Peyer's patch (tissue), 4 donors: Measurements from ENCODE around the gene MGMT. TPM values are rescaled to one million over a fixed set of nuclear protein-coding genes. Genes with fewer than 3 reads are reported as not detected.

ENCODE experiments used
- DNase-seq, 3 donors: peaks; one replicate each; pipeline ENCODE4 v3.0.0-alpha.2; 2017 to 2019
- H3K27ac ChIP-seq, 4 donors: fragments of 200-600 bp; sonication (generic); one replicate each; pipeline ENCODE4 v1.5.1; 2016 to 2019
- H3K27me3 ChIP-seq, 2 donors: fragments of 200-600 bp; sonication (generic); one replicate each; pipeline ENCODE4 v1.5.1; 2019
- H3K36me3 ChIP-seq, 3 donors: fragments of 200-600 bp; sonication (generic); one replicate each; pipeline ENCODE4 v1.5.1; 2016 to 2019
- H3K4me1 ChIP-seq, 4 donors: fragments of 200-600 bp; sonication (generic); one replicate each; pipeline ENCODE4 v1.5.1; 2016 to 2019
- H3K4me3 ChIP-seq, 4 donors: fragments of 200-600 bp; sonication (generic); 1 replicate in 3 of 4; 2 replicates in 1 of 4; pipeline ENCODE4 v1.5.1; 2016 to 2019; ENCODE audit warnings: mild to moderate bottlenecking in 1 of 4
- H3K9me3 ChIP-seq, 4 donors: fragments of 200-600 bp; sonication (generic); one replicate each; pipeline ENCODE4 v1.5.1; 2016 to 2019; ENCODE audit warnings: mild to moderate bottlenecking in 1 of 4
- POLR2A ChIP-seq, 2 donors: fragments of 450-650 bp; IDR thresholded peaks; one replicate each; pipeline ENCODE4 v1.5.1; 2017; ENCODE audit warnings: antibody characterized with exemption in 2 of 2, mild to moderate bottlenecking in 2 of 2, moderate library complexity in 2 of 2
- total RNA-seq, 4 donors: library from RNA; depleted of rRNA; stranded (reverse); fragments of >200 nt; gene quantifications; one replicate each; pipeline ENCODE4 v1.1.0, GENCODE V29; 2016
- TF ChIP-seq, protein P1 (sequence below), 6 experiments: fragments of 450-650 bp in 4 of 6; fragments of 200-600 bp in 2 of 6; sonication (generic) in 1 of 6; IDR thresholded peaks; one replicate each; pipeline ENCODE4 v1.5.1; 2017 to 2019; ENCODE audit warnings: antibody characterized with exemption in 6 of 6, mild to moderate bottlenecking in 3 of 6, moderate library complexity in 1 of 6

Gene MGMT
- total RNA-seq, 4 donors from 2014 or later: 24.5 to 43.7 (median 35.3) TPM

DNA sequence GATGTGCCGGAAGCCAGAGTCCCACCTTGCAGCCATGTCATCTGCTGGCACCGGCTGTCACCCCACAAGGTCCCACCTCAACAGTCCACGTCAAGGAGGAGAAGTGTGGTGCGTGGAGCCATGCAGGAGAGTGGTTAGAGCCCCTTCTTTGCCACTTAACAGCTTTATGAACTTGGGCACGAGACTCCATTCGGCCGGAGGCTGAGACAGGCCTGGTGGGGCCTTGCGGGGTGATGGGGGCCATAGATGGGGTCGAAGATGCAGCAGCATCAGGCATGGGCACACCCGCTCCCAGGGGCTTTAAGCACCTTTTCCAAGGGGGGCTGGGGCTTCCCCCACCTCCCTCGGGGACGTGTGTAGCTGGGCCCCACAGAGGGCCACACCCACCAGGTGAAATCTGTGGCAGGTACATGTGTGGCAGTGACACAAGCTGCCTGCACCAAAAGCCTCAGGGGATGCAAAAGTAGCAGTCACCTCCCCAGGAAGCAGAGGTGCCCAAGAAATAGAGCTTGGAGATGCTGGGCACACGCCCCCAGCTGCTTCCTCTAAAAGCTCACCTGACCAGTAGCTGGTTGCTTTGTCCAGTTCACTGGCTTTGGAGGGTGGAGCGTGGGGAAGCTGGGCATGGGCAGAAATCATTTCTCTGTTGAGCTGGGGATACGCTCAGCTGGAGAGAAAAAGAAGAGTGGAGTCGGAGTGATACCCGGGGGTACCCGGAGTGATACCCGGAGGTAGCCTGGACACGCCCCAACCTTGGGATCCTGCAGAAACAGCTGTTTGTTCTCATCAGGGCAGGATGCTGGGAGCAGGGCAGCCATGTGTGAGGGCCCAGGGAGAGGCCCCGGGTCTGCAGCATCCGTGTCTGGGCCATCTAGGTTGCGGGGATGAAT lies 297.2 kb downstream of the MGMT start:
- Histone ChIP-seq H3K4me3 (no peak overlapping the region), H3K27me3 (no peaks in the 10 kb centered on the region), H3K4me1 (no peaks in the 10 kb centered on the region), H3K36me3 (peaks cover 0 to 19% (median 0%) of the 10 kb centered on the region in 3 donors), H3K27ac (no peak overlapping the region), H3K9me3 (no peaks in the 10 kb centered on the region)
- TF ChIP-seq, protein P1, sequence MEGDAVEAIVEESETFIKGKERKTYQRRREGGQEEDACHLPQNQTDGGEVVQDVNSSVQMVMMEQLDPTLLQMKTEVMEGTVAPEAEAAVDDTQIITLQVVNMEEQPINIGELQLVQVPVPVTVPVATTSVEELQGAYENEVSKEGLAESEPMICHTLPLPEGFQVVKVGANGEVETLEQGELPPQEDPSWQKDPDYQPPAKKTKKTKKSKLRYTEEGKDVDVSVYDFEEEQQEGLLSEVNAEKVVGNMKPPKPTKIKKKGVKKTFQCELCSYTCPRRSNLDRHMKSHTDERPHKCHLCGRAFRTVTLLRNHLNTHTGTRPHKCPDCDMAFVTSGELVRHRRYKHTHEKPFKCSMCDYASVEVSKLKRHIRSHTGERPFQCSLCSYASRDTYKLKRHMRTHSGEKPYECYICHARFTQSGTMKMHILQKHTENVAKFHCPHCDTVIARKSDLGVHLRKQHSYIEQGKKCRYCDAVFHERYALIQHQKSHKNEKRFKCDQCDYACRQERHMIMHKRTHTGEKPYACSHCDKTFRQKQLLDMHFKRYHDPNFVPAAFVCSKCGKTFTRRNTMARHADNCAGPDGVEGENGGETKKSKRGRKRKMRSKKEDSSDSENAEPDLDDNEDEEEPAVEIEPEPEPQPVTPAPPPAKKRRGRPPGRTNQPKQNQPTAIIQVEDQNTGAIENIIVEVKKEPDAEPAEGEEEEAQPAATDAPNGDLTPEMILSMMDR (IDR thresholded peaks at IDR 0.05): no peak
- no peak for TF ChIP-seq POLR2A (IDR thresholded peaks at IDR 0.05)
- peak in 2 of 3 donors; percentile 30 to 38 for DNase-seq

DNA sequence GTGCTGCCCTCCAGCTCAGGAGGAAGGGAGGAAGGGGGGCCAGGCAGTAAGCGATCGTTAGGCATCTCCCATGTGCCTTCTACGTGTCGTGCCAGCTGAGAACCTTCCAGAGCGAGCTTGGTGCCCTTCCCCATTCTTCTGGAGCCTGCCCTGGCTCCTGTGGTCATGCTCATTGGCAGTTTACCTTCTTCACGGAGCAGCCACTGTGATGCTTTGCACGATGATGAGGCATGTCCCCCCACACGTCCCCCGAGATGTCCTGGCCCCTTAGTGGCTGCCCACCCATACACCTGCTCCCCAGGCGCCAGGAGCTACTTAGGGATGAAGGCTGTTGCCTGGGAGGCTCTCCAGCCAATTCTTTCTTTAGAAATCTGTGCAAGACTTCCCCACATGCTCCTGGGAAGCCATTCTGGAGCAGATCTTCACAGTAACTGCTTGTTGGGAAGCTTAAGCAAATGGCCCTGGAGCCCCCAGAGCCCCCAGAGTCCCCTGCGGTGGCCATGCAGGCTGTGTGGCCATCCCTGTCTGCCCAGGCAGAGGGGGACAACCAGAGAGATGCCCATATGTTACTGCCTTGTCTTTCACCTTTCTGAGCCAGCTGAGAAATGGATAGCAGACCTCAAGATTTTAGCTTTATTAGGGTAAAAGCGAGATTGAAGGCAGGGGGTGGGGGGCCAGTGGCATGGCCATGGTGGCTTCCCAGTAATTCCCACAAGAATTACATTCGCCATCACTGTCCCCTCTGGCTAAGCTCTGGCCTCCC lies 298.0 kb downstream of the MGMT start:
- DNase-seq: peak in 1 of 3 donors; percentile 23
- no peak overlapping the region for H3K27ac ChIP-seq
- peaks cover 0 to 11% (median 0%) of the 10 kb centered on the region in 3 donors for H3K36me3 ChIP-seq
- H3K4me3 ChIP-seq: no peak overlapping the region
- no peaks in the 10 kb centered on the region for H3K9me3 ChIP-seq
- TF ChIP-seq POLR2A (IDR thresholded peaks at IDR 0.05): no peak
- TF ChIP-seq, protein P1 (IDR thresholded peaks at IDR 0.05): no peak
- no peaks in the 10 kb centered on the region for H3K4me1 ChIP-seq
- no peaks in the 10 kb centered on the region for H3K27me3 ChIP-seq

DNA sequence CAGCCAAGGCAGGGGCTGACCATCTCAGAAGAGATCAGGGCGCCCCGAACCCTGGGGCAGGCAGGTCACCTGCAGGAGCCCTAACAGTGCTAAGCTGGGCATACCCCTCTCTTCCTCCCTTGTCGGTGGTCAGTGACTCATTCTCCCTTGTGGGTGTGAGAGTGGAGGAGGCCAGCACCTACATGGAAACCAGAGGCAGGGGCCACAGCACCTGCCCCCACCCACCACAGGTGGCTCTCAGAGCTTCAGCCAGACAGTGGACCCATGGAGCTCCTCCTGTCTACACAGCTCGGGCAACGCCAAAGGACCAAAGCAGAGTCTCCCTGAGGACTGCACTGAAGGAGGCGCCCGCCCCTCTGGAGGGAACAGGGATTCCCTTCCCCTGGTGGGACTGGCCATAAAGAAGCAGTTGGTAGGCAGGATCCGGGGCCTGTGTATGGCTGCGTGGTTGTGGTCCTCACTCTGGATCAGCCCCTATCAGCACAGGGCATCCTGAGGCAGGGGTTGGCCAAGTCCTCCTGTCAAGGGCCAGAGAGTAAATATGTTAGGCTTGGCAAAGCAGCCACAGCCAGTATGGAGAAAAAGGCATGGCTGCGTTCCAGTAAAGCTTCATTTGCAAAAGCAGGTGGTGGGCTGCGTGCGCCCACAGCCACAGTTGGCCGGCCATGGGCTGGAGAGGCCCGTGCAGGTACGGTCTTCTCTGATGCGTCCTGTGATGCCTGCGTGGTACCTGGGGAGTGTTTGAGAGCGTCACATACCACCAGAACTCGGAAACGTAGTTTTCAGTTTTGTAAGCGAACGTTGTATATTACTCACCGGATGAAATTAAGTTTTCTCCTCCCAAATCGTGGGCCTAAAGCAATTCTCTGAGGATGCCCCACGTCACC lies 298.9 kb downstream of the MGMT start:
- no peaks in the 10 kb centered on the region for H3K4me1 ChIP-seq
- H3K27ac ChIP-seq: no peak overlapping the region
- peak in 2 of 3 donors; percentile 18 to 25 for DNase-seq

DNA sequence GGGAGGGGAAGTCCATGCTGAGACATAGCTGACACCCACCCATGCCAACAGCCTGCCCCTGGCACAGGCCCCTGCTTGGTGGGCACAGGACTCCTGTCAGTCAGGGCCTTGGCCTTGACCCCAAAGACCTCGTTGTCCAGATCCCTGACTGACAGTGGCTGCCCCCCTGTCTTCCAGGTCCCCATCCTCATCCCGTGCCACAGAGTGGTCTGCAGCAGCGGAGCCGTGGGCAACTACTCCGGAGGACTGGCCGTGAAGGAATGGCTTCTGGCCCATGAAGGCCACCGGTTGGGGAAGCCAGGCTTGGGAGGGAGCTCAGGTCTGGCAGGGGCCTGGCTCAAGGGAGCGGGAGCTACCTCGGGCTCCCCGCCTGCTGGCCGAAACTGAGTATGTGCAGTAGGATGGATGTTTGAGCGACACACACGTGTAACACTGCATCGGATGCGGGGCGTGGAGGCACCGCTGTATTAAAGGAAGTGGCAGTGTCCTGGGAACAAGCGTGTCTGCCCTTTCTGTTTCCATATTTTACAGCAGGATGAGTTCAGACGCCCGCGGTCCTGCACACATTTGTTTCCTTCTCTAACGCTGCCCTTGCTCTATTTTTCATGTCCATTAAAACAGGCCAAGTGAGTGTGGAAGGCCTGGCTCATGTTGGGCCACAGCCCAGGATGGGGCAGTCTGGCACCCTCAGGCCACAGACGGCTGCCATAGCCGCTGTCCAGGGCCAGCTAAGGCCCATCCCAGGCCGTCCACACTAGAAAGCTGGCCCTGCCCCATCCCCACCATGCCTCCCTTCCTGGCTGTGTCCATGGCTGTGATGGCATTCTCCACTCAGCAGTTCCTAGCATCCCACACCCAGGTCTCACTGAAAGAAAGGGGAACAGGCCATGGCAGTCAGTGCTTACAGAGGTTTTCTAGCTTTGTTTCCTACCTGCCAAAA lies 299.8 kb downstream of the MGMT start:
- Histone ChIP-seq H3K9me3 (no peaks in the 10 kb centered on the region), H3K36me3 (peaks cover 0 to 6% (median 0%) of the 10 kb centered on the region in 3 donors)
- no peak for TF ChIP-seq POLR2A (IDR thresholded peaks at IDR 0.05)
- TF ChIP-seq, protein P1 (IDR thresholded peaks at IDR 0.05): no peak

More for the DNA sequence above, 298.9 kb downstream of the MGMT start:
- TF ChIP-seq POLR2A (IDR thresholded peaks at IDR 0.05): no peak
- TF ChIP-seq, protein P1 (IDR thresholded peaks at IDR 0.05): no peak
- Histone ChIP-seq H3K4me3 (no peak overlapping the region), H3K9me3 (no peaks in the 10 kb centered on the region), H3K36me3 (peaks cover 0 to 9% (median 0%) of the 10 kb centered on the region in 3 donors), H3K27me3 (no peaks in the 10 kb centered on the region)

More for the DNA sequence above, 299.8 kb downstream of the MGMT start:
- no peaks in the 10 kb centered on the region for H3K27me3 ChIP-seq
- no peak overlapping the region for H3K27ac ChIP-seq
- H3K4me1 ChIP-seq: no peaks in the 10 kb centered on the region
- no peak overlapping the region for H3K4me3 ChIP-seq
- DNase-seq: peak in 2 of 3 donors; percentile 37 to 44
